ENCODE measurements around the gene STPG3. TPM values are rescaled to one million over a fixed set of nuclear protein-coding genes. Genes with fewer than 3 reads are reported as not detected.

Gene STPG3
- total RNA-seq, 1 donor from 2014 or later, result not detected

DNA sequence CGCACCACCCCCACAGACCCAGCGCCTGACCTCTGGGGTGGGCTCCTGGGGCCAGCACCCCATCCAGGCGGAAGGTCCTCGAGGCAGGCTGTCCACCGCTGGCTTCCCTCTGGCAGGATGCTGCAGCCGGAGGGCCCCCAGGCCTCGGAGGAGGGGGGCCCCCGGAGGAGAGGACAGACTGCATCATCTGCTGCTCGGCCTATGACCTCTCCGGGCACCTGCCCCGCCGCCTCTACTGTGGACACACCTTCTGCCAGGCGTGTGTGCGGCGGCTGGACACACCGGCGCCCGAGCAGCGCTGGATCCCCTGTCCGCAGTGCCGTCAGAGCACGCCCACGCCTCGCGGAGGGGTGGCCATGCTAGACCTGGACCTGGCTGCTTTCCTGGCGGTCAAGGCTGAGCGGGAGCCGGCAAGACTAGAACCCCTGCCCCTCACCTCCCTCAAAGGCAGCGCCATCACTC lies 22.5 kb upstream of the STPG3 start:
- peaks cover 7% of the 10 kb centered on the region for H3K27me3 Mint-ChIP-seq (ENCODE audit: unreplicated experiment)
- no peak overlapping the region for H3K4me3 Mint-ChIP-seq (ENCODE audit: unreplicated experiment)
- TF ChIP-seq, protein P1, sequence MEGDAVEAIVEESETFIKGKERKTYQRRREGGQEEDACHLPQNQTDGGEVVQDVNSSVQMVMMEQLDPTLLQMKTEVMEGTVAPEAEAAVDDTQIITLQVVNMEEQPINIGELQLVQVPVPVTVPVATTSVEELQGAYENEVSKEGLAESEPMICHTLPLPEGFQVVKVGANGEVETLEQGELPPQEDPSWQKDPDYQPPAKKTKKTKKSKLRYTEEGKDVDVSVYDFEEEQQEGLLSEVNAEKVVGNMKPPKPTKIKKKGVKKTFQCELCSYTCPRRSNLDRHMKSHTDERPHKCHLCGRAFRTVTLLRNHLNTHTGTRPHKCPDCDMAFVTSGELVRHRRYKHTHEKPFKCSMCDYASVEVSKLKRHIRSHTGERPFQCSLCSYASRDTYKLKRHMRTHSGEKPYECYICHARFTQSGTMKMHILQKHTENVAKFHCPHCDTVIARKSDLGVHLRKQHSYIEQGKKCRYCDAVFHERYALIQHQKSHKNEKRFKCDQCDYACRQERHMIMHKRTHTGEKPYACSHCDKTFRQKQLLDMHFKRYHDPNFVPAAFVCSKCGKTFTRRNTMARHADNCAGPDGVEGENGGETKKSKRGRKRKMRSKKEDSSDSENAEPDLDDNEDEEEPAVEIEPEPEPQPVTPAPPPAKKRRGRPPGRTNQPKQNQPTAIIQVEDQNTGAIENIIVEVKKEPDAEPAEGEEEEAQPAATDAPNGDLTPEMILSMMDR (IDR thresholded peaks at IDR 0.05; ENCODE audit: unreplicated experiment), result no peak

GRCh38 chr9:137228968-137229896 lies 21.9 kb upstream of the STPG3 start:
- Mint-ChIP-seq H3K36me3 (ENCODE audit: low read depth, unreplicated experiment) (no peaks in the 10 kb centered on the region), H3K27me3 (ENCODE audit: unreplicated experiment) (peaks cover 7% of the 10 kb centered on the region), H3K27ac (ENCODE audit: unreplicated experiment) (no peak overlapping the region), H3K4me3 (ENCODE audit: unreplicated experiment) (no peak overlapping the region), H3K9me3 (ENCODE audit: unreplicated experiment) (no peaks in the 10 kb centered on the region), H3K4me1 (ENCODE audit: unreplicated experiment) (no peaks in the 10 kb centered on the region)
- DNase-seq (ENCODE audit: low spot score), result no peak
- TF ChIP-seq, protein P1 (IDR thresholded peaks at IDR 0.05; ENCODE audit: unreplicated experiment), result no peak

More for the DNA sequence above, 22.5 kb upstream of the STPG3 start:
- no peaks in the 10 kb centered on the region for H3K36me3 Mint-ChIP-seq (ENCODE audit: low read depth, unreplicated experiment)
- H3K4me1 Mint-ChIP-seq (ENCODE audit: unreplicated experiment), result no peaks in the 10 kb centered on the region
- no peaks in the 10 kb centered on the region for H3K9me3 Mint-ChIP-seq (ENCODE audit: unreplicated experiment)
- H3K27ac Mint-ChIP-seq (ENCODE audit: unreplicated experiment), result no peak overlapping the region
- no peak for DNase-seq (ENCODE audit: low spot score)

GRCh38 chr9:137229903-137230704 lies 21.0 kb upstream of the STPG3 start:
- Mint-ChIP-seq H3K4me1 (ENCODE audit: unreplicated experiment) (no peaks in the 10 kb centered on the region), H3K27me3 (ENCODE audit: unreplicated experiment) (peaks cover 7% of the 10 kb centered on the region), H3K4me3 (ENCODE audit: unreplicated experiment) (no peak overlapping the region), H3K9me3 (ENCODE audit: unreplicated experiment) (no peaks in the 10 kb centered on the region), H3K27ac (ENCODE audit: unreplicated experiment) (no peak overlapping the region), H3K36me3 (ENCODE audit: low read depth, unreplicated experiment) (no peaks in the 10 kb centered on the region)
- no peak for DNase-seq (ENCODE audit: low spot score)
- TF ChIP-seq, protein P1 (IDR thresholded peaks at IDR 0.05; ENCODE audit: unreplicated experiment), result no peak

DNA sequence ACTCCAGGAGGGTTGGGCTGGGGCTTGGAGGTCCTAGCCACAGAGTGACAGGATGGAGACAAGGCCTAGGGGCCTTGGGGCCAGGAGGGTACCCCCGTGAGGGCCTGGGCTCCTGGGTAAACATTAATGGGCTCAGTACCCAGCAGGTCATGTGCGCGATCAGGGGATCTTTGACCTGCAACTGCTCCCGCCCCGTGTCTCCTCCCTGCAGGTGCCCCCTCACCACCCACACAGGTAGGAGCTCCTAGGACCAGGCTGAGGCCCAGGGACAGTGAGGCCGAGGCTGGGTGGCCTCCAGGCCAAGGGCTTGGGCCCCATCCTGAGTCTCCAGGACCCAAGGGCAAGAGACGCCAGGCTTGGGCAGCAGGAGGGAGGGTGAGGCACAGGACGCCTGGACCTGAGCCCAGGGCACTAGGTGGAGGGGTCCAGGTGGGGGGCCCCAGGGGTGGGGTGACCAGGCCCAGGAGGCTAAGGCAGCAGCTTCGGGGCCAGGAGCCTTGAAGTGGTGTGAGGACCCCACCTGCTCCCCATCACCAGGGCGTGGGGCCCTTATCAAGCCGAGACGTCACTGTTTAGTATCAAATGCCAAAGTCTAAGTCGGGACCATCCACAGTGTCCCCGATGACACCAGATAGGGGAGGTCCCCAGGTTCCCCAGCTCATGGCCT lies 20.2 kb upstream of the STPG3 start, which contains the start of gene SLC34A3:
SLC34A3 (plus strand) TSS at position 197 of the 667 bp plus-strand sequence. CDS start 802 bp downstream, outside the sequence.
- H3K4me3 Mint-ChIP-seq (ENCODE audit: unreplicated experiment), result no peak within 1 kb of the TSS
- H3K36me3 Mint-ChIP-seq (ENCODE audit: low read depth, unreplicated experiment), result no peaks in the 10 kb centered on the region

More for the DNA sequence above, 20.2 kb upstream of the STPG3 start, which contains the start of gene SLC34A3:
- Mint-ChIP-seq H3K27ac (ENCODE audit: unreplicated experiment) (no peak within 1 kb of the TSS), H3K9me3 (ENCODE audit: unreplicated experiment) (no peaks in the 10 kb centered on the region), H3K27me3 (ENCODE audit: unreplicated experiment) (peaks cover 4% of the 10 kb centered on the region), H3K4me1 (ENCODE audit: unreplicated experiment) (no peaks in the 10 kb centered on the region)
- no peak for DNase-seq (ENCODE audit: low spot score)
- TF ChIP-seq, protein P1 (IDR thresholded peaks at IDR 0.05; ENCODE audit: unreplicated experiment), result no peak

Data from endothelial cell (in vitro differentiated cells).